H1 (cell line): Measurements from ENCODE around the gene GPC6.

ENCODE experiments used
- CREB1 ChIP-seq: IDR thresholded peaks from 2 replicates; pipeline ENCODE4 v1.6.1; 2012; ENCODE audit warnings: inconsistent platforms
- EP300 ChIP-seq, 2 experiments: IDR thresholded peaks; 1 replicate in 1 of 2; 2 replicates in 1 of 2; pipeline ENCODE4 v1.6.1; 2011 to 2012; ENCODE audit warnings: low read depth in 2 of 2, low read length in 2 of 2, mild to moderate bottlenecking in 2 of 2, borderline replicate concordance in 1 of 2, inconsistent platforms in 1 of 2, moderate library complexity in 1 of 2
- RAD21 ChIP-seq, 2 experiments: IDR thresholded peaks in 1 of 2; conservative IDR thresholded peaks in 1 of 2; 2 replicates each; pipeline ENCODE4 v1.6.1; 2011; ENCODE audit warnings: low read depth in 2 of 2, low read length in 2 of 2, improper control_type of control experiment in 1 of 2, inconsistent platforms in 1 of 2, mild to moderate bottlenecking in 1 of 2, moderate library complexity in 1 of 2

DNA sequence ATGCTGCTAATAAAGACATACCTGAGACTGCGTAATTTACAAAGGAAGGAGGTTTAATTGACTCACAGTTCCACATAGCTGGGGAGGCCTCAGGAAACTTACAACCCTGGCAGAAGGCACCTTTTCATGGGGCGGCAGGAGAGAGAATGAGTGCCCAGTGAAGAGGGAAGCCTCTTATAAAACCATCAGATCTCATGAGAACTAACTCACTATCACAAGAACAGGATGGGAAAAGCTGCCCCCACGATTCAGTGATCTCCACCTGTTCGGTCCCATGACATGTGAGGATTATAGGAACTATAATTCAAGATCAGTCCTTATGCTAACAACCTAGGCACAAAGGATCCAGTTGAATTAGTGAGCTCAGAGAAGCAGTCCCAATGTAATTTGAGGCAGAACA is 59.4 kb downstream of the GPC6 start:
- no peak for TF ChIP-seq EP300 (IDR thresholded peaks at IDR 0.05; ENCODE audit: borderline replicate concordance in 1 of 2, low read depth in 2 of 2, low read length in 2 of 2)
- TF ChIP-seq RAD21 (IDR thresholded peaks at IDR 0.05 in 1 of 2, conservative IDR thresholded peaks at IDR 0.05 in 1 of 2; ENCODE audit: low read depth in 2 of 2, low read length in 2 of 2): no peak
- no peak for TF ChIP-seq CREB1
